Epithelial cell of esophagus (primary cell): ENCODE measurements around the gene MUC16.

Experiments
- DNase-seq: peaks from one replicate; pipeline ENCODE4 v3.0.0; 2010; ENCODE audit warnings: low read depth
- H3K4me3 ChIP-seq: 2 replicates; pipeline ENCODE4 v1.5.1; 2011; ENCODE audit warnings: mild to moderate bottlenecking, low read length, control low read depth
- CTCF ChIP-seq: IDR thresholded peaks from 2 replicates; pipeline ENCODE4 v1.5.1; 2011; ENCODE audit warnings: low read depth, mild to moderate bottlenecking, low read length, control low read depth, inconsistent platforms; ENCODE audit not compliant: insufficient read depth; ENCODE audit errors: missing control alignments

Gene MUC16

GRCh38 chr19:9037400-9038062 is 27.3 kb upstream of the MUC16 start:
- H3K4me3 ChIP-seq, result no peak overlapping the region
- TF ChIP-seq CTCF, result no peak
- DNase-seq, result no peak

GRCh38 chr19:9032136-9032631 is 22.0 kb upstream of the MUC16 start:
- DNase-seq, result no peak
- H3K4me3 ChIP-seq, result no peak overlapping the region
- TF ChIP-seq CTCF, result no peak

- no peak for TF ChIP-seq CTCF
- DNase-seq, result no peak
- H3K4me3 ChIP-seq, result no peak overlapping the region
Observed at GRCh38 chr19:9018163-9018875, 8.1 kb upstream of the MUC16 start.

GRCh38 chr19:9014803-9015202 is 4.6 kb upstream of the MUC16 start:
- no peak for DNase-seq
- no peak overlapping the region for H3K4me3 ChIP-seq
- no peak for TF ChIP-seq CTCF

GRCh38 chr19:9013988-9014387 is 3.8 kb upstream of the MUC16 start:
- DNase-seq, result no peak
- no peak overlapping the region for H3K4me3 ChIP-seq
- no peak for TF ChIP-seq CTCF

GRCh38 chr19:9011875-9012274 is 1.7 kb upstream of the MUC16 start:
- no peak overlapping the region for H3K4me3 ChIP-seq
- TF ChIP-seq CTCF, result no peak
- no peak for DNase-seq
